ENCODE data around the gene ALPK1. TPM values are rescaled to one million over a fixed set of nuclear protein-coding genes. Genes with fewer than 3 reads are reported as not detected.

The ALPK1 gene
- total RNA-seq = 10 to 100 TPM; 38.8 to 39.9 TPM

DNA sequence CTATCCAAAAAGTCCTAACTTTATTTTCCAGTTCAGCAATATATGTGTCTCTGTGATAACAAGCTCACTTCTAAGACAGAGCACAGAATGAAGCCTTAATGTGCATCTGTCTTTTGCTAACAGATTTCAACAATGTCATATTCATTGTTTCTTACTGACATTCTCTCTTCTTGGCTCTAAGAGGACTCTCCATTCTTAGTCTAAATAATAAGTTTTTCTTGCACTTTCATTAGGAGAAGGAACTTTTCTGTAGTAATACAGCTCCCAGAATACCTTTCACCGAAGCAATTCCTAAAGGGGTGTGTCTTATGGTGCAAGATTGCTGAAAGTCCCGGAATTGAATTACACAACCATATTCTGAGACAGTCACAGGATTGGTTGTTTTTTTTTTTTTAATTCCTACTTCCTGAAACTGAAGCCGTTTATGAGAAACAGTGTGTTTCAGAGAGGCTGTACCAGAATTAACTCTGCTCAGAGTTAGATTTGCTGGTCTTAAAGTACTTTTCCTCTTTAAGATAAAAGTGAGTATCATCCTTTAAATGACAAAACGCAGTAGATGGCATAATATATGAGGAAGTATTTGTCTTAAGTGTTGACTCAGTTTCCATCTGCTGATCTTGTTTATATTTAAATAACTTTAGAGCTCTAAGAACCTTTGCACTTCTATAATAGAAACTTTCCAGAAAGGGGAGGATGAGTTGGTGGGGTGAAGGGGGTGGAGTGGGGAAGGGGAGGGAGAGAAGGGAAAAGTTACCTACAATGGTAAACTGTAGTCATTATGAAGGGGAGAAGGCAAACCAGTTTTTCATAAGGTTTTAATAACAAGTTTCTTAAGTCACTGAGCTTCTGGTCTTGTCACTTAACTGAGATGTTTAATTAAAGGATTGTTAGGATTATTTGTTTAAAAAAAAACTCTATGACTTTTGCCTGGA lies at the start of gene ALPK1:
ALPK1 (plus strand) TSS at position 421 of the 932 bp plus-strand sequence.
- CTCF ChIA-PET = interaction anchor here (0.6 to 1.6 kb wide), 5 partner anchors 11 to 219 kb away, joined by 3 to 9 read pairs (median 4); partner anchors contain the start of genes NEUROG2 and TIFA
- peaks cover 2% of the 10 kb centered on the region for H3K9me3 Mint-ChIP-seq
- no peaks in the 10 kb centered on the region for H3K27me3 Mint-ChIP-seq (ENCODE audit: low read depth)
- no peak for DNase-seq
- peaks cover 21% of the 10 kb centered on the region for H3K4me1 Mint-ChIP-seq (ENCODE audit: low read depth)
- intact Hi-C loops (cut with micrococcal nuclease) = loop anchor here (1.0 kb wide), 1 partner anchor 9 kb away; no protein-coding TSS in a partner anchor
- H3K36me3 Mint-ChIP-seq (ENCODE audit: low read depth) = no peaks in the 10 kb centered on the region
- H3K27ac Mint-ChIP-seq = peak within 1 kb of the TSS; percentile 94
- peak within 1 kb of the TSS; percentile 81 for H3K4me3 Mint-ChIP-seq

DNA sequence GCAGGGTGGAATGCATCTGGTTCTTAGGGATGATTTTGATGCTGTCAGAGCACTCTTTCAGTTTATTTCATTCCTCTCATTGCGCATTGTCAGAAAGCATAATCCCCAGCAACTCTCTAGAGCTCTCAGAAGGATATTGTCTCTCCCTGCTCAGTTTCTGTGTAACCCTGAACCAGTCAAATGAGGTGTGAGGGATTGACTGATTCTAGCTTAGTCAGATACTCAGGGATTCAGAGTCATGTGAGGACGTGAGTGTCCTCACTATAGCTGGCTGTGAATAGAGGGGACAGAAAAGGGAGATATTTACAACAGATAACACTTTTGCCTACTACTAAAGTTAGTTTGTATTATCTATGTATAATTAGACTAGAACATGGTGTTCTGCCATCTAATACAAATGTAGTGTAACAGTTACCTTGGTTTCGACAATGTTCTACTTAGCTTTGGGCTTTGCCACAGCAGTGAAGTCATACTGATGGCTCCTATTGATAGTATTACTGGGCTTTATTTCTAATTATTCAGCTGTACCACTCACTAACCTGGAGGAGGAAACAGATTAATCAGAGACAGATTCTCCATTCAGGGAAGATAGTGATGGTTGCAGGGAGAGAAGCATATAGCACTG lies 46.0 kb upstream of the ALPK1 start:
- Mint-ChIP-seq H3K4me1 (ENCODE audit: low read depth) (peaks cover 4% of the 10 kb centered on the region), H3K27ac (no peak overlapping the region), H3K9me3 (no peaks in the 10 kb centered on the region), H3K4me3 (no peak overlapping the region), H3K27me3 (ENCODE audit: low read depth) (no peaks in the 10 kb centered on the region), H3K36me3 (ENCODE audit: low read depth) (no peaks in the 10 kb centered on the region)
- CTCF ChIA-PET = interaction anchor here (0.6 to 1.5 kb wide), 6 partner anchors 9 to 151 kb away, joined by 3 to 5 read pairs (median 3); no protein-coding TSS in a partner anchor
- intact Hi-C loops (cut with micrococcal nuclease) = no loop called here
- no peak for DNase-seq

DNA sequence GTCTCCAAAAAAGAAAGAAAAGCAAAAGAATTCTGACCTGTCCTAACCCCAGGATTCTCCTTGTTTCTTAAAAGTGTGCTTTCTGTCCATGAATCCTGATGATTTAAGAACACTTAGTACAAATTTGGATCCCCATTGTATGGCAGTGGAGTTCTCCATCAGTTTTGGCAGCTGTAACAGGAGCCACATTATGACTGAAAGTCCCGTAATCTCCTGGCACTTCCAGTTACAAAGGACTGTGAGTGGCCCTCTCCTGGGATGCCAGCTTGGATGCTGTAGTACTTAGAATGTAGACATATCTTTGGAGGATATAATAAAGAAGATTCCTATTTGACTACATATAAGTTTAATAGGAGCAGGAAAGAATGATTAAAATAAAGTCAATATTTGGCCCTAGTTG lies 44.9 kb upstream of the ALPK1 start:
- Mint-ChIP-seq H3K4me3 (no peak overlapping the region), H3K4me1 (ENCODE audit: low read depth) (no peaks in the 10 kb centered on the region), H3K36me3 (ENCODE audit: low read depth) (peaks cover 2% of the 10 kb centered on the region), H3K27me3 (ENCODE audit: low read depth) (no peaks in the 10 kb centered on the region), H3K9me3 (no peaks in the 10 kb centered on the region), H3K27ac (no peak overlapping the region)
- CTCF ChIA-PET = no interaction called here
- intact Hi-C loops (cut with micrococcal nuclease) = no loop called here
- no peak for DNase-seq

GRCh38 chr4:112253382-112254000 lies 43.7 kb upstream of the ALPK1 start:
- Mint-ChIP-seq H3K4me1 (ENCODE audit: low read depth) (no peaks in the 10 kb centered on the region), H3K27me3 (ENCODE audit: low read depth) (no peaks in the 10 kb centered on the region), H3K27ac (no peak overlapping the region), H3K4me3 (no peak overlapping the region), H3K9me3 (no peaks in the 10 kb centered on the region), H3K36me3 (ENCODE audit: low read depth) (peaks cover 2% of the 10 kb centered on the region)
- intact Hi-C loops (cut with micrococcal nuclease) = no loop called here
- CTCF ChIA-PET = no interaction called here
- no peak for DNase-seq

- Mint-ChIP-seq H3K36me3 (ENCODE audit: low read depth) (peaks cover 4% of the 10 kb centered on the region), H3K4me3 (no peak overlapping the region), H3K27me3 (ENCODE audit: low read depth) (no peaks in the 10 kb centered on the region), H3K4me1 (ENCODE audit: low read depth) (no peaks in the 10 kb centered on the region), H3K27ac (no peak overlapping the region), H3K9me3 (no peaks in the 10 kb centered on the region)
- intact Hi-C loops (cut with micrococcal nuclease) = no loop called here
- DNase-seq = no peak
- CTCF ChIA-PET = interaction anchor here (0.6 to 1.3 kb wide), 5 partner anchors 17 to 269 kb away, joined by 3 to 6 read pairs (median 3); no protein-coding TSS in a partner anchor
These were observed 40.1 kb upstream of the ALPK1 start for GRCh38 chr4:112257098-112257497.

GRCh38 chr4:112266823-112267222 lies 30.3 kb upstream of the ALPK1 start:
- Mint-ChIP-seq H3K36me3 (ENCODE audit: low read depth) (peaks cover 12% of the 10 kb centered on the region), H3K27me3 (ENCODE audit: low read depth) (no peaks in the 10 kb centered on the region), H3K4me3 (no peak overlapping the region), H3K9me3 (no peaks in the 10 kb centered on the region), H3K27ac (peak overlapping the region; percentile 71), H3K4me1 (ENCODE audit: low read depth) (peaks cover 33% of the 10 kb centered on the region)
- intact Hi-C loops (cut with micrococcal nuclease) = loop anchor here (1.0 kb wide), 2 partner anchors 53 to 168 kb away; no protein-coding TSS in a partner anchor
- CTCF ChIA-PET = interaction anchor here (0.6 to 1.6 kb wide), 7 partner anchors 14 to 439 kb away, joined by 3 to 7 read pairs (median 4); no protein-coding TSS in a partner anchor
- DNase-seq = no peak

DNA sequence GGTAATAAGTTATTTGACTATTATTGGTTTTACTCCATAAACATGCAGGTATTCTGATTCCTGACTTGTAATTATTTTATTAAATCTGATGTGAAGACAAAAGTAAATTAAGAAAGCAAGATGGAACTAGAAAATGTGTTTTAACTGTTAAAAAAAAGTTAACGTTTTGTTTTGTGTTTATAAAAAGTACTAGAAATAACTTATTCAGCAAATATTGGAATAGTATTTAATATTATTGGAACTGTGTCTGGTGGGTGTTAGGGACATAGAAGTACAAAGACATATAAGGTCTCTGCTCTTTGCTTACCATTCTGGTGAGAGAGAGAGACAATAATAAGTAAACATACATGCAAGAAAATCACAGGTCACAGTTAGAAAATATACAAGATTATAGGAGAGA lies 27.1 kb upstream of the ALPK1 start:
- CTCF ChIA-PET = interaction anchor here (0.7 to 1.6 kb wide), 2 partner anchors 10 to 48 kb away, joined by 4 to 7 read pairs; no protein-coding TSS in a partner anchor
- Mint-ChIP-seq H3K9me3 (no peaks in the 10 kb centered on the region), H3K4me3 (no peak overlapping the region), H3K27ac (peak overlapping the region; percentile 84), H3K4me1 (ENCODE audit: low read depth) (peaks cover 59% of the 10 kb centered on the region), H3K36me3 (ENCODE audit: low read depth) (peaks cover 19% of the 10 kb centered on the region), H3K27me3 (ENCODE audit: low read depth) (no peaks in the 10 kb centered on the region)
- intact Hi-C loops (cut with micrococcal nuclease) = loop anchor here (5.0 to 10.0 kb wide), 2 partner anchors 495 to 1412 kb away; no protein-coding TSS in a partner anchor
- no peak for DNase-seq

GRCh38 chr4:112270640-112271421 lies 26.3 kb upstream of the ALPK1 start:
- H3K4me1 Mint-ChIP-seq (ENCODE audit: low read depth) = peaks cover 64% of the 10 kb centered on the region
- H3K27ac Mint-ChIP-seq = peak overlapping the region; percentile 84
- intact Hi-C loops (cut with micrococcal nuclease) = loop anchor here (5.0 to 10.0 kb wide), 2 partner anchors 494 to 1411 kb away; no protein-coding TSS in a partner anchor
- H3K9me3 Mint-ChIP-seq = no peaks in the 10 kb centered on the region
- peaks cover 21% of the 10 kb centered on the region for H3K36me3 Mint-ChIP-seq (ENCODE audit: low read depth)
- no peak overlapping the region for H3K4me3 Mint-ChIP-seq
- CTCF ChIA-PET = interaction anchor here (0.6 to 1.6 kb wide), 3 partner anchors 9 to 104 kb away, joined by 3 to 7 read pairs (median 5); no protein-coding TSS in a partner anchor
- no peak for DNase-seq
- H3K27me3 Mint-ChIP-seq (ENCODE audit: low read depth) = no peaks in the 10 kb centered on the region

DNA sequence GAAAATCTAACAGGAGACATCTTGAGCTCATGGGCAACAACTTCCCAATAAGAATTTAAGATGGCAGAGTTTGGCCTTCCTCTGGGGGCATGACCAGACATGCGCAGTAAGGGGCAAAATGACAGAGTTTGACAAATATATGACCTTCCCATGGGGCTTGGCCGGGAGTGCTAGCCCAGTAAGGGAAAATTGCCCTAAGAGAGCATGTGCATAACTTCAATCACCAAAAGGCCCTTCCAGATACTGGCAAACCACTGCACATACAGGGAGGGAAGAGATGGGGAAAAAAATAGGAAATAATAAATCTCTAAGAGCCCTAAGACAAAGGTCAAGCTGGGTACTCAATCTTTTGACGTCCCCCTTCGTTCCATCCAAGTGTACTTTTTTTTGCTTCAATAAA lies 24.9 kb upstream of the ALPK1 start:
- peaks cover 29% of the 10 kb centered on the region for H3K36me3 Mint-ChIP-seq (ENCODE audit: low read depth)
- H3K4me3 Mint-ChIP-seq = no peak overlapping the region
- no peaks in the 10 kb centered on the region for H3K27me3 Mint-ChIP-seq (ENCODE audit: low read depth)
- H3K27ac Mint-ChIP-seq = peak overlapping the region; percentile 37
- CTCF ChIA-PET = interaction anchor here (0.9 to 1.4 kb wide), 6 partner anchors 14 to 253 kb away, joined by 3 to 5 read pairs (median 4); no protein-coding TSS in a partner anchor
- H3K9me3 Mint-ChIP-seq = no peaks in the 10 kb centered on the region
- intact Hi-C loops (cut with micrococcal nuclease) = loop anchor here (5.0 to 10.0 kb wide), 2 partner anchors 493 to 1410 kb away; no protein-coding TSS in a partner anchor
- no peak for DNase-seq
- H3K4me1 Mint-ChIP-seq (ENCODE audit: low read depth) = peaks cover 66% of the 10 kb centered on the region

- DNase-seq = no peak
- Mint-ChIP-seq H3K27me3 (ENCODE audit: low read depth) (no peaks in the 10 kb centered on the region), H3K27ac (peak overlapping the region; percentile 82), H3K36me3 (ENCODE audit: low read depth) (peaks cover 43% of the 10 kb centered on the region), H3K9me3 (no peaks in the 10 kb centered on the region), H3K4me1 (ENCODE audit: low read depth) (peaks cover 79% of the 10 kb centered on the region), H3K4me3 (no peak overlapping the region)
- CTCF ChIA-PET = interaction anchor here (0.7 to 1.1 kb wide), 3 partner anchors 9 to 37 kb away, joined by 3 read pairs; no protein-coding TSS in a partner anchor
- intact Hi-C loops (cut with micrococcal nuclease) = loop anchor here (1.0 to 10.0 kb wide), 4 partner anchors 10 to 1407 kb away; partner anchors contain the start of gene TIFA
These were observed 22.2 kb upstream of the ALPK1 start for GRCh38 chr4:112274959-112275358.

DNA sequence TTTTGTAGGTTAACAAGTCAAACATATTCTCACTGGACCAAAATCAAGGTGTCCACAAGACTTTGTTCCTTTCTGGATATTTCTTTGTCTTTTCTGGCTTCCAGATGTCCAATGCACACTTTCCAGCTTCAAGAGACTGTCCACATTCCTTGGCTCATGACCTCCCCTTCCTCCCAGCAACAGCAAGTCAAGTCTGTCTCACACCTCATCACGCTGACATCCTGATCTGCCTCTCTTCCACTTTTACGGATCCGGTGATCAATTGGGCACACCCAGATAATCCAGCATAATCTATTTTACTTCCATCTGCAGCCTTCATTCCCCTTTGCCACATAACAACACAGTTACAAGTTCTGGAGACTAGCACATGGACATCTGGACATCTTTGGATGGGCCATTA lies 21.1 kb upstream of the ALPK1 start:
- no peak overlapping the region for H3K4me3 Mint-ChIP-seq
- intact Hi-C loops (cut with micrococcal nuclease) = loop anchor here (10.0 kb wide), 1 partner anchor 489 kb away; no protein-coding TSS in a partner anchor
- peaks cover 44% of the 10 kb centered on the region for H3K36me3 Mint-ChIP-seq (ENCODE audit: low read depth)
- H3K27me3 Mint-ChIP-seq (ENCODE audit: low read depth) = no peaks in the 10 kb centered on the region
- H3K9me3 Mint-ChIP-seq = no peaks in the 10 kb centered on the region
- CTCF ChIA-PET = no interaction called here
- DNase-seq = no peak
- H3K27ac Mint-ChIP-seq = peak overlapping the region; percentile 7
- H3K4me1 Mint-ChIP-seq (ENCODE audit: low read depth) = peaks cover 78% of the 10 kb centered on the region
